SJCRH30 (cell line): ENCODE data around the gene TBC1D1. TPM values are rescaled to one million over a fixed set of nuclear protein-coding genes. Genes with fewer than 3 reads are reported as not detected.

Source experiments
- DNase-seq, 2 experiments: peaks; one replicate each; pipeline ENCODE4 v3.0.0-alpha.2; 2015 to 2020
- H3K27ac ChIP-seq: fragments of 250-450 bp; sonication (Bioruptor Pico); 2 replicates; pipeline ENCODE4 v1.5.1; 2020; ENCODE audit warnings: mild to moderate bottlenecking, moderate library complexity
- H3K27me3 ChIP-seq: fragments of 250-450 bp; sonication (Bioruptor Pico); 2 replicates; pipeline ENCODE4 v1.5.1; 2020; ENCODE audit warnings: mild to moderate bottlenecking, moderate library complexity
- H3K36me3 ChIP-seq: fragments of 250-450 bp; sonication (Bioruptor Pico); 2 replicates; pipeline ENCODE4 v1.5.1; 2020; ENCODE audit warnings: mild to moderate bottlenecking, moderate library complexity
- H3K4me1 ChIP-seq: fragments of 250-450 bp; sonication (Bioruptor Pico); 2 replicates; pipeline ENCODE4 v1.5.1; 2020; ENCODE audit warnings: mild to moderate bottlenecking, moderate library complexity
- H3K4me3 ChIP-seq: fragments of 250-450 bp; sonication (Bioruptor Pico); 2 replicates; pipeline ENCODE4 v1.5.1; 2020; ENCODE audit warnings: mild to moderate bottlenecking, moderate library complexity
- H3K9me3 ChIP-seq: fragments of 250-450 bp; sonication (Bioruptor Pico); replicated peaks from 2 replicates; pipeline ENCODE4 v1.5.1; 2020; ENCODE audit warnings: mild to moderate bottlenecking, moderate library complexity
- total RNA-seq: library from RNA; depleted of rRNA; stranded (reverse); fragments of >200 nt; shearing (Covaris generic); gene quantifications from 2 replicates; pipeline ENCODE4 v1.2.3, GENCODE V29; 2014

Gene TBC1D1
- total RNA-seq, 1 experiment from 2014 or later = 91.1 TPM

GRCh38 chr4:38138363-38138762 is 247.5 kb downstream of the TBC1D1 start:
- H3K4me3 ChIP-seq = no peak overlapping the region
- no peak for DNase-seq
- H3K36me3 ChIP-seq = no peaks in the 10 kb centered on the region
- no peaks in the 10 kb centered on the region for H3K27me3 ChIP-seq
- H3K4me1 ChIP-seq = no peaks in the 10 kb centered on the region
- H3K9me3 ChIP-seq = no peaks in the 10 kb centered on the region
- H3K27ac ChIP-seq = no peak overlapping the region

GRCh38 chr4:38139187-38139586 is 248.3 kb downstream of the TBC1D1 start:
- no peaks in the 10 kb centered on the region for H3K4me1 ChIP-seq
- no peaks in the 10 kb centered on the region for H3K27me3 ChIP-seq
- no peaks in the 10 kb centered on the region for H3K9me3 ChIP-seq
- no peak overlapping the region for H3K27ac ChIP-seq
- no peaks in the 10 kb centered on the region for H3K36me3 ChIP-seq
- no peak overlapping the region for H3K4me3 ChIP-seq
- no peak for DNase-seq

- no peaks in the 10 kb centered on the region for H3K36me3 ChIP-seq
- H3K27me3 ChIP-seq = no peaks in the 10 kb centered on the region
- H3K9me3 ChIP-seq = no peaks in the 10 kb centered on the region
- no peaks in the 10 kb centered on the region for H3K4me1 ChIP-seq
- DNase-seq = no peak
- no peak overlapping the region for H3K4me3 ChIP-seq
- no peak overlapping the region for H3K27ac ChIP-seq
Measured at GRCh38 chr4:38140643-38141203, 249.8 kb downstream of the TBC1D1 start.

- no peak for DNase-seq
- H3K4me3 ChIP-seq = no peak overlapping the region
- no peaks in the 10 kb centered on the region for H3K9me3 ChIP-seq
- no peaks in the 10 kb centered on the region for H3K36me3 ChIP-seq
- H3K4me1 ChIP-seq = no peaks in the 10 kb centered on the region
- H3K27me3 ChIP-seq = no peaks in the 10 kb centered on the region
- no peak overlapping the region for H3K27ac ChIP-seq
Measured at GRCh38 chr4:38141808-38142500, 251.1 kb downstream of the TBC1D1 start.

- Histone ChIP-seq H3K4me1 (no peaks in the 10 kb centered on the region), H3K27ac (no peak overlapping the region), H3K36me3 (no peaks in the 10 kb centered on the region), H3K27me3 (no peaks in the 10 kb centered on the region), H3K9me3 (no peaks in the 10 kb centered on the region), H3K4me3 (no peak overlapping the region)
- DNase-seq = no peak
Measured at GRCh38 chr4:38144031-38144430, 253.1 kb downstream of the TBC1D1 start.

GRCh38 chr4:38145033-38145678 is 254.3 kb downstream of the TBC1D1 start:
- Histone ChIP-seq H3K27ac (no peak overlapping the region), H3K36me3 (no peaks in the 10 kb centered on the region)
- DNase-seq = no peak

GRCh38 chr4:38145741-38146140 is 254.9 kb downstream of the TBC1D1 start:
- Histone ChIP-seq H3K27me3 (no peaks in the 10 kb centered on the region), H3K36me3 (no peaks in the 10 kb centered on the region), H3K27ac (no peak overlapping the region), H3K9me3 (no peaks in the 10 kb centered on the region), H3K4me1 (peaks cover 9% of the 10 kb centered on the region; the same call in 1 of the 2 replicates), H3K4me3 (no peak overlapping the region)
- no peak for DNase-seq

More at GRCh38 chr4:38145033-38145678, 254.3 kb downstream of the TBC1D1 start:
- Histone ChIP-seq H3K4me3 (no peak overlapping the region), H3K9me3 (no peaks in the 10 kb centered on the region), H3K4me1 (peaks cover 3% of the 10 kb centered on the region; the same call in 1 of the 2 replicates), H3K27me3 (no peaks in the 10 kb centered on the region)

GRCh38 chr4:38146383-38146782 is 255.5 kb downstream of the TBC1D1 start:
- H3K9me3 ChIP-seq = no peaks in the 10 kb centered on the region
- no peak for DNase-seq
- no peaks in the 10 kb centered on the region for H3K27me3 ChIP-seq
- no peaks in the 10 kb centered on the region for H3K36me3 ChIP-seq
- no peak overlapping the region for H3K27ac ChIP-seq
- H3K4me1 ChIP-seq = peaks cover 11% of the 10 kb centered on the region; the same call in 1 of the 2 replicates
- no peak overlapping the region for H3K4me3 ChIP-seq

GRCh38 chr4:38149472-38149996 is 258.6 kb downstream of the TBC1D1 start:
- no peaks in the 10 kb centered on the region for H3K9me3 ChIP-seq
- no peaks in the 10 kb centered on the region for H3K36me3 ChIP-seq
- H3K4me3 ChIP-seq = no peak overlapping the region
- H3K4me1 ChIP-seq = peaks cover 18% of the 10 kb centered on the region
- no peak for DNase-seq
- no peaks in the 10 kb centered on the region for H3K27me3 ChIP-seq
- H3K27ac ChIP-seq = no peak overlapping the region; the same call in 1 of the 2 replicates

GRCh38 chr4:38149997-38150671 is 259.2 kb downstream of the TBC1D1 start:
- Histone ChIP-seq H3K27ac (no peak overlapping the region; the same call in 1 of the 2 replicates), H3K9me3 (no peaks in the 10 kb centered on the region), H3K4me1 (peaks cover 23% of the 10 kb centered on the region), H3K27me3 (no peaks in the 10 kb centered on the region), H3K4me3 (no peak overlapping the region), H3K36me3 (no peaks in the 10 kb centered on the region)
- DNase-seq = peak in 1 of 2 experiments; percentile 21

- Histone ChIP-seq H3K4me3 (no peak overlapping the region), H3K36me3 (no peaks in the 10 kb centered on the region), H3K27ac (no peak overlapping the region), H3K9me3 (no peaks in the 10 kb centered on the region), H3K4me1 (peaks cover 26% of the 10 kb centered on the region), H3K27me3 (no peaks in the 10 kb centered on the region)
- DNase-seq = no peak
Measured at GRCh38 chr4:38150766-38151165, 259.9 kb downstream of the TBC1D1 start.

GRCh38 chr4:38151873-38152272 is 261.0 kb downstream of the TBC1D1 start:
- H3K27ac ChIP-seq = no peak overlapping the region
- DNase-seq = no peak
- no peak overlapping the region for H3K4me3 ChIP-seq
- no peaks in the 10 kb centered on the region for H3K9me3 ChIP-seq
- peaks cover 29% of the 10 kb centered on the region for H3K4me1 ChIP-seq
- H3K36me3 ChIP-seq = no peaks in the 10 kb centered on the region
- H3K27me3 ChIP-seq = no peaks in the 10 kb centered on the region

- no peak overlapping the region for H3K27ac ChIP-seq
- DNase-seq = no peak
- no peaks in the 10 kb centered on the region for H3K36me3 ChIP-seq
- peaks cover 29% of the 10 kb centered on the region for H3K4me1 ChIP-seq
- H3K27me3 ChIP-seq = no peaks in the 10 kb centered on the region
- H3K9me3 ChIP-seq = no peaks in the 10 kb centered on the region
- no peak overlapping the region for H3K4me3 ChIP-seq
Measured at GRCh38 chr4:38152305-38152704, 261.4 kb downstream of the TBC1D1 start.

GRCh38 chr4:38152721-38153386 is 262.0 kb downstream of the TBC1D1 start:
- Histone ChIP-seq H3K36me3 (no peaks in the 10 kb centered on the region), H3K27me3 (no peaks in the 10 kb centered on the region), H3K9me3 (no peaks in the 10 kb centered on the region), H3K27ac (no peak overlapping the region), H3K4me1 (peaks cover 29% of the 10 kb centered on the region), H3K4me3 (no peak overlapping the region)
- DNase-seq = peak in 1 of 2 experiments; percentile 19
